Mesenchymal stem cell (in vitro differentiated cells and primary cell): Measurements from ENCODE around the gene MACROD2.

Source experiments
- DNase-seq: peaks from one replicate; pipeline ENCODE4 v3.0.0-alpha.2; 2013
- H2AFZ ChIP-seq: one replicate; pipeline ENCODE4 v1.6.1; 2013; ENCODE audit warnings: low read depth, mild to moderate bottlenecking, control low read depth, inconsistent platforms, low read length, moderate library complexity
- H2AK5ac ChIP-seq: 2 replicates; pipeline ENCODE4 v1.6.1; 2013; ENCODE audit warnings: low read length, moderate library complexity, mild to moderate bottlenecking, inconsistent platforms; ENCODE audit not compliant: severe bottlenecking
- H2BK120ac ChIP-seq: one replicate; pipeline ENCODE4 v1.6.1; 2013; ENCODE audit warnings: low read depth, mild to moderate bottlenecking, inconsistent platforms, low read length, moderate library complexity
- H2BK12ac ChIP-seq, 2 experiments: one replicate each; pipeline ENCODE4 v1.6.1; 2013; ENCODE audit warnings: inconsistent platforms in 2 of 2, low read length in 2 of 2, mild to moderate bottlenecking in 2 of 2, moderate library complexity in 2 of 2, control low read depth in 1 of 2
- H2BK15ac ChIP-seq: one replicate; pipeline ENCODE4 v1.6.1; 2013; ENCODE audit warnings: mild to moderate bottlenecking, low read depth, inconsistent platforms; ENCODE audit not compliant: poor library complexity, severe bottlenecking
- H2BK5ac ChIP-seq: 2 replicates; pipeline ENCODE4 v1.6.1; 2013; ENCODE audit warnings: low read depth, mild to moderate bottlenecking, low read length, control low read depth, inconsistent platforms; ENCODE audit not compliant: poor library complexity, severe bottlenecking
- H3K14ac ChIP-seq, 2 experiments: one replicate each; pipeline ENCODE4 v1.6.1; 2013; ENCODE audit warnings: inconsistent platforms in 2 of 2, low read length in 2 of 2, control low read depth in 1 of 2, mild to moderate bottlenecking in 1 of 2, moderate library complexity in 1 of 2
- H3K18ac ChIP-seq, 2 experiments: one replicate each; pipeline ENCODE4 v1.6.1; 2013; ENCODE audit warnings: inconsistent platforms in 2 of 2, low read length in 2 of 2, control low read depth in 1 of 2, low read depth in 1 of 2, mild to moderate bottlenecking in 1 of 2
- H3K23ac ChIP-seq, 2 experiments: one replicate each; pipeline ENCODE4 v1.6.1; 2013; ENCODE audit warnings: inconsistent platforms in 2 of 2, low read length in 2 of 2, mild to moderate bottlenecking in 2 of 2, moderate library complexity in 2 of 2, control low read depth in 1 of 2
- H3K27ac ChIP-seq: 2 replicates; pipeline ENCODE4 v1.5.1; 2013; ENCODE audit warnings: mild to moderate bottlenecking, moderate library complexity, low read length, control low read depth, inconsistent platforms; ENCODE audit not compliant: poor library complexity, severe bottlenecking
- H3K27me3 ChIP-seq, 2 experiments: 2 replicates each; pipeline versions ENCODE4 v1.6.1 to v1.7.0; 2013; ENCODE audit warnings: low read length in 2 of 2, mild to moderate bottlenecking in 2 of 2, moderate library complexity in 2 of 2, control low read depth in 1 of 2, inconsistent platforms in 1 of 2; ENCODE audit not compliant: control insufficient read depth in 1 of 2, insufficient read depth in 1 of 2
- H3K36me3 ChIP-seq, 2 experiments: 2 replicates each; pipeline versions ENCODE4 v1.6.1 to v1.7.0; 2013; ENCODE audit warnings: low read length in 2 of 2, control low read depth in 1 of 2, inconsistent platforms in 1 of 2, low read depth in 1 of 2, mild to moderate bottlenecking in 1 of 2; ENCODE audit not compliant: insufficient read depth in 2 of 2, control insufficient read depth in 1 of 2
- H3K4ac ChIP-seq, 2 experiments: one replicate each; pipeline ENCODE4 v1.6.1; 2013; ENCODE audit warnings: inconsistent platforms in 2 of 2, low read length in 2 of 2, mild to moderate bottlenecking in 2 of 2, moderate library complexity in 2 of 2, control low read depth in 1 of 2, low read depth in 1 of 2
- H3K4me1 ChIP-seq: 2 replicates; pipeline ENCODE4 v1.6.1; 2013; ENCODE audit warnings: low read depth, low read length, control low read depth; ENCODE audit not compliant: control insufficient read depth, insufficient read depth
- H3K4me2 ChIP-seq: 2 replicates; pipeline ENCODE4 v1.6.1; 2013; ENCODE audit warnings: low read length, mild to moderate bottlenecking, inconsistent platforms; ENCODE audit not compliant: poor library complexity, severe bottlenecking
- H3K4me3 ChIP-seq, 2 experiments: 2 replicates each; pipeline versions ENCODE4 v1.5.1 to v1.7.0; 2013; ENCODE audit warnings: low read length in 2 of 2, mild to moderate bottlenecking in 2 of 2, control low read depth in 1 of 2, low read depth in 1 of 2; ENCODE audit not compliant: insufficient read depth in 1 of 2
- H3K79me1 ChIP-seq: replicated peaks from 2 replicates; pipeline ENCODE4 v1.6.1; 2013; ENCODE audit warnings: mild to moderate bottlenecking, control low read depth, low read length, inconsistent platforms; ENCODE audit not compliant: poor library complexity, severe bottlenecking
- H3K9ac ChIP-seq: 2 replicates; pipeline ENCODE4 v1.7.0; 2013; ENCODE audit warnings: mild to moderate bottlenecking, low read length, moderate library complexity
- H3K9me3 ChIP-seq: 2 replicates; pipeline ENCODE4 v1.7.0; 2013; ENCODE audit warnings: mild to moderate bottlenecking, low read length; ENCODE audit not compliant: control insufficient read depth
- H4K8ac ChIP-seq: one replicate; pipeline ENCODE4 v1.6.1; 2013; ENCODE audit warnings: inconsistent platforms, mild to moderate bottlenecking, low read length, moderate library complexity
- H4K91ac ChIP-seq: one replicate; pipeline ENCODE4 v1.6.1; 2013; ENCODE audit warnings: mild to moderate bottlenecking, low read length, inconsistent platforms
- WGBS: methylation state at CpG from one replicate; pipeline ENCODE4 v1.1.7; 2013; ENCODE audit warnings: mixed read lengths; 5-methylcytosine and 5-hydroxymethylcytosine counted together

MACROD2 gene

DNA sequence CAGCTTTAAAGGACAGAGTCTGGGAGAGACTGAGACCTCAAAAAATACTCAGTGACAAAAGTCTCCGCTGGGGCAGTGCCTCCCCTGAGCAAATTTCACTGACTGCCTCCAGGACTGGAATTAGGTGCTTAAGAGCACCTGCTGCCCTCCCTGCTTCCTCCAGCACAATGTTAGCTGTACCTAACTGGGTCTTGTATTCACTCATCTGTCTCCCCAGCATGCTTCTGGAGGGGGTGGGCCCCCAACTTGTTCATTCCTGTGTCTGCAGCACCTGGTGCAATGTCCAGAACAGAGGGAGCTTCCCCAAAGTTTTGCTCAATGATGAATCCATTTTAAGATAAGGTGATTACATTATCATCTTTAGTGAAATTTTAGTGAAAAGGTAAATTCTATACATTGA lies 1927.2 kb downstream of the MACROD2 start:
- Histone ChIP-seq H2BK12ac (no peak overlapping the region), H3K27me3 (no peaks in the 10 kb centered on the region), H4K91ac (no peak overlapping the region), H2AK5ac (no peak overlapping the region), H4K8ac (no peak overlapping the region), H3K14ac (no peak overlapping the region), H3K23ac (no peak overlapping the region), H3K9ac (no peak overlapping the region), H2AFZ (no peak overlapping the region), H3K4me3 (no peak overlapping the region), H3K4me2 (no peak overlapping the region), H3K79me1 (peaks cover 24% of the 10 kb centered on the region), H3K4me1 (no peaks in the 10 kb centered on the region), H2BK5ac (no peak overlapping the region), H3K9me3 (no peaks in the 10 kb centered on the region), H3K18ac (no peak overlapping the region), H3K27ac (no peak overlapping the region), H2BK15ac (no peak overlapping the region), H3K36me3 (peaks cover 0 to 14% of the 10 kb centered on the region in 2 experiments), H3K4ac (no peak overlapping the region), H2BK120ac (no peak overlapping the region)
- DNase-seq: no peak
- WGBS: 67% methylated on average over 1 of the region's 1 CpG

DNA sequence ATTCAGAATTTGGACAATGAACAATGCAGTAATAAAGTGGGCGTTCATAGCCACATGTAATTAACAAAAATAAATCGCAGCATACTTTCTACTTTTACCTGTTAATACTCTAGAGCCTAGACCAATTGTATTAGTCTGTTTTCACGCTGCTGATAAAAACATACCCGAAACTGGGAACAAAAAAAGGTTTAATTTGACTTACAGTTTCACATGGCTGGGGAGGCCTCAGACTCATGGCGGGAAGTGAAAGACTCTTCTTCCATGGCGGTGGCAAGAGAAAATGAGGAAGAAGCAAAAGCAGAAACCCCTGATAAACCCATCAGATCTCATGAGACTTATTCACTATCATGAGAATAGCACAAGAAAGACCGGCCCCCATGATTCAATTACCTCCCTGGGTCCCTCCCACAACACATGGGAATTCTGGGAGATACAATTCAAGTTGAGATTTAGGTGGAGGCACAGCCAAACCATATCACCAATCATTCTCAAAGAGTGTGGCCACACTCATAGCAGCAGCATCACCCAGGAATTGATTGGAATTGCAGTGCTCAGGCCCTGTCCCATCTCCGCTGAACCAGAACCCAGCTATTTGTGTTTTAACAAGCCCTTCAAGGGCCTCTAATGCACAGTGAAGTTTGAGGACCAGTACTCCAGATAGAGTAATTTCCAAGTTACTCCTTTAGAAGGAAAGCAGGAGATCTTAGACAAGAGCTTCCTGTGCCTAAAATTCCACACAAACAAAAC lies 1927.9 kb downstream of the MACROD2 start:
- H3K4ac ChIP-seq: no peak overlapping the region
- no peak overlapping the region for H3K9ac ChIP-seq
- H3K9me3 ChIP-seq: no peaks in the 10 kb centered on the region
- DNase-seq: no peak
- no peak overlapping the region for H4K8ac ChIP-seq
- no peaks in the 10 kb centered on the region for H3K4me1 ChIP-seq
- H3K27ac ChIP-seq: no peak overlapping the region
- no peak overlapping the region for H2AFZ ChIP-seq
- H2AK5ac ChIP-seq: no peak overlapping the region
- WGBS: 92% methylated on average over 8 of the region's 8 CpGs
- no peak overlapping the region for H3K4me3 ChIP-seq
- no peak overlapping the region for H2BK120ac ChIP-seq
- H3K23ac ChIP-seq: no peak overlapping the region
- H2BK12ac ChIP-seq: no peak overlapping the region
- H2BK5ac ChIP-seq: no peak overlapping the region
- no peak overlapping the region for H2BK15ac ChIP-seq
- H3K14ac ChIP-seq: no peak overlapping the region
- H3K4me2 ChIP-seq: no peak overlapping the region
- peaks cover 24% of the 10 kb centered on the region for H3K79me1 ChIP-seq
- H3K36me3 ChIP-seq: peaks cover 0 to 14% of the 10 kb centered on the region in 2 experiments
- no peak overlapping the region for H3K18ac ChIP-seq
- H4K91ac ChIP-seq: no peak overlapping the region
- no peaks in the 10 kb centered on the region for H3K27me3 ChIP-seq

DNA sequence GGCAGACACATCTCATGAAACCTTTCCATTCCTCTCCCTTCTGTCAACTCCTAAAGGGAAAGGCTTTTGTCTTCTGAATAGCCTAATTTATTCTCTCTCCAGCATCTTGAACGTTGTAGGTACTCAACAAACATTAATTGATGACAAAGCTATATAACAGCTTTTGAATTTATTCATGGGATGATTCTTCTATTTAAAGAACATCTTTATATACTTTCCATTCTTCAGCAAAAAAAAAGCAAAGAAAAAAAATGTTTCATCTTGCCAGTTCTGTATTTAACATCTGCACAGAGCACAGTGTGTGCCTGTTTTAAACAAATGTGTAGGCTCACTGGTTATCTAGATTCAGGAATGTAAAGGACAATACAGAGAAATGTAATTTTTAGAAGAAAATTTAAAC lies 1929.2 kb downstream of the MACROD2 start:
- no peak overlapping the region for H2AFZ ChIP-seq
- no peaks in the 10 kb centered on the region for H3K27me3 ChIP-seq
- no peak overlapping the region for H2BK15ac ChIP-seq
- H3K23ac ChIP-seq: no peak overlapping the region
- H3K36me3 ChIP-seq: peaks cover 0 to 11% of the 10 kb centered on the region in 2 experiments
- no peak overlapping the region for H3K18ac ChIP-seq
- no peaks in the 10 kb centered on the region for H3K4me1 ChIP-seq
- H3K9ac ChIP-seq: no peak overlapping the region
- no peak overlapping the region for H2BK5ac ChIP-seq
- no peak overlapping the region for H3K14ac ChIP-seq
- H4K8ac ChIP-seq: no peak overlapping the region
- no peak overlapping the region for H2AK5ac ChIP-seq
- no peak overlapping the region for H2BK120ac ChIP-seq
- H3K27ac ChIP-seq: no peak overlapping the region
- H3K4ac ChIP-seq: no peak overlapping the region
- peaks cover 24% of the 10 kb centered on the region for H3K79me1 ChIP-seq
- no peak overlapping the region for H3K4me3 ChIP-seq
- no peak overlapping the region for H2BK12ac ChIP-seq
- no peaks in the 10 kb centered on the region for H3K9me3 ChIP-seq
- WGBS: no CpG with 5 or more reads among the region's 1 CpG
- H4K91ac ChIP-seq: no peak overlapping the region
- no peak overlapping the region for H3K4me2 ChIP-seq
- DNase-seq: no peak

GRCh38 chr20:15925376-15925775 lies 1930.1 kb downstream of the MACROD2 start:
- no peak for DNase-seq
- Histone ChIP-seq H2BK5ac (no peak overlapping the region), H3K9ac (no peak overlapping the region), H3K27ac (no peak overlapping the region), H3K79me1 (peaks cover 24% of the 10 kb centered on the region), H3K4me1 (no peaks in the 10 kb centered on the region), H3K14ac (no peak overlapping the region), H3K4me2 (no peak overlapping the region), H4K8ac (no peak overlapping the region), H3K27me3 (no peaks in the 10 kb centered on the region), H2AFZ (no peak overlapping the region), H3K18ac (no peak overlapping the region), H3K23ac (no peak overlapping the region), H2AK5ac (no peak overlapping the region), H2BK120ac (no peak overlapping the region), H2BK15ac (no peak overlapping the region), H3K4ac (no peak overlapping the region), H3K9me3 (no peaks in the 10 kb centered on the region), H3K4me3 (no peak overlapping the region), H4K91ac (no peak overlapping the region), H3K36me3 (peaks cover 0 to 11% of the 10 kb centered on the region in 2 experiments), H2BK12ac (no peak overlapping the region)
- 78% methylated on average over 8 of the region's 8 CpGs for WGBS
